ENCODE measurements around the gene VSTM5.

DNA sequence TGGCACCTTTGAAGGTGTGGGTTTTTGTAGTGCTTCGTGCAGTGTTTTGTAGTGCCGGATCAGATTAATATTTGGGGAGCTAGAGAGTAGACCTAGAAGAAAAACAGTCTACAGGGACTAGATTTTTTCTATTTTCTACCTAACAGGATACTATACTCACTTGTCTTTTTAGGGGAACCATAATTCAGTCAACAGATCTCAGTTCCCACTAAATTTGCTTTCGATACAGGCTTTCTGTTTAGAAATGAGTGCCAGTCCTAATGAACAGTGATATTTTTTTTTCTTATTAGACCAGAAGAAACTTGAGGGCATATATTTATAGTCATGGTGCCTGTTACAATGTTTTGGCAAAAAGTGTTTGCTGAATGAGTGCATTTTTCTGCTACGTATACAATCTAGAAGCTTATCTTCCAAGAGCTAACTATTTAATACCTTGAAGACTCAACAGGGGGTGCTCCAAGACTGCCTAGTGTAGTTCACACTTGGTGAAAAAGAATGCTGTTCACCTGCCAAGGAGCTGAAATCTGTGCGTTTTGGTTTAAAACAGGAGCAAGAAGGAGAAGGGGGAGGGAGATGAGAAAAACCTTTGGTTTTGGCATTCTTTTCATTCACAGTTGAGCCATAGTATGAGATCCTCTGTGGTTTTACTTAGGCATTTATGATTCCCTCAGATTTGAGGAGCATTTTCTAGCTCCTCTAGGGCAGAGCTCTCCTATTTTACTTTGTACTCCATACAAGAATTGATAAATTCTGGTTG, 44.9 kb upstream of the VSTM5 start:
- TF ChIP-seq GATA2 (IDR thresholded peaks at IDR 0.05; ENCODE audit: low read depth, low read length) = peak; percentile 37; the same call in 1 of the 2 replicates
- TF ChIP-seq GATA3 (IDR thresholded peaks at IDR 0.05; ENCODE audit: low read depth, low read length) = no peak

Measured in SH-SY5Y (cell line).